Measurements from ENCODE around the gene CREB3. TPM values are rescaled to one million over a fixed set of nuclear protein-coding genes. Genes with fewer than 3 reads are reported as not detected.

Gene CREB3
- total and polyA plus RNA-seq, 9 of the 15 experiments (the other 6 are each of a cell fraction or from before 2014, with no cell fraction given): 5.7 to 18.3 (median 14.9) TPM

GRCh38 chr9:35706951-35707350, 25.5 kb upstream of the CREB3 start:
- BruUV-seq (replicated peaks): no TSS peak
- Histone ChIP-seq H3K9ac (ENCODE audit: insufficient read depth in 1 of 2, low read depth in 2 of 2, low read length in 2 of 2) (no peak overlapping the region), H3K27me3 (ENCODE audit: control insufficient read depth in 2 of 2, insufficient read depth in 2 of 2, low read length in 2 of 2) (no peaks in the 10 kb centered on the region), H3K27ac (ENCODE audit: extremely low read depth, low read depth, low read length) (no peak overlapping the region), H4K20me1 (replicated peaks; ENCODE audit: control insufficient read depth, insufficient read depth, low read length) (no peaks in the 10 kb centered on the region), H3K9me1 (ENCODE audit: control insufficient read depth, insufficient read depth, low read length) (peaks cover 3% of the 10 kb centered on the region), H3K4me2 (ENCODE audit: insufficient read depth, low read length) (no peak overlapping the region), H3K9me3 (replicated peaks; ENCODE audit: control insufficient read depth, insufficient read depth, low read depth, low read length) (no peaks in the 10 kb centered on the region), H2AFZ (ENCODE audit: low read depth, low read length) (no peak overlapping the region), H3K36me3 (ENCODE audit: control insufficient read depth, insufficient read depth, low read length) (peaks cover 92% of the 10 kb centered on the region), H3K79me2 (ENCODE audit: control insufficient read depth, insufficient read depth, low read length) (no peaks in the 10 kb centered on the region), H3K4me3 (no peak overlapping the region), H3K4me1 (replicated peaks in 1 of 2; ENCODE audit: control insufficient read depth in 2 of 2, insufficient read depth in 2 of 2, low read length in 2 of 2) (no peaks in the 10 kb centered on the region)
- ChIA-PET POLR2A (interaction anchor here (1.3 to 1.8 kb wide), 4 partner anchors 10 to 15 kb away, joined by 3 to 8 read pairs (median 4); no protein-coding TSS in a partner anchor), CTCF (ENCODE audit: low intra/inter-chr PET ratio) (no interaction called here)
- in situ Hi-C loops (cut with MboI) (no loop called here), intact Hi-C loops (cut with micrococcal nuclease) (no loop called here)
- DNase-seq (ENCODE audit: extremely low read depth in 1 of 4, low spot score in 3 of 4): no peak
- FAIRE-seq: no peak
- 96% methylated on average over 9 of the region's 10 CpGs for WGBS (ENCODE audit: insufficient coverage, low coverage, missing lambda C conversion rate)
- no peak for ATAC-seq
- TF ChIP-seq ZFP30 (CRISPR knock-in tag; IDR thresholded peaks at IDR 0.05; ENCODE audit: borderline replicate concordance): no peak
- no peak for TF ChIP-seq CTBP1 (IDR thresholded peaks at IDR 0.05; ENCODE audit: borderline replicate concordance)
- TF ChIP-seq HNRNPL (IDR thresholded peaks at IDR 0.05; ENCODE audit: low read depth, low read length): no peak
- no peak for TF ChIP-seq HMG20B (CRISPR knock-in tag; IDR thresholded peaks at IDR 0.05)
- no peak for TF ChIP-seq KAT8 (IDR thresholded peaks at IDR 0.05; ENCODE audit: low read depth)
- no peak for TF ChIP-seq SETDB1 (IDR thresholded peaks at IDR 0.05; ENCODE audit: low read length)
- no peak for TF ChIP-seq BRCA1 (IDR thresholded peaks at IDR 0.05)
- TF ChIP-seq BRCA1 (CRISPR knock-in tag; IDR thresholded peaks at IDR 0.05): no peak
- TF ChIP-seq AFF4 (CRISPR knock-in tag; IDR thresholded peaks at IDR 0.05): no peak
- TF ChIP-seq POLR3G (IDR thresholded peaks at IDR 0.05; ENCODE audit: extremely low read depth, insufficient read length, insufficient replicate concordance): no peak
- no peak for TF ChIP-seq SMARCA4 (IDR thresholded peaks at IDR 0.05)
- TF ChIP-seq FOXK2 (conservative IDR thresholded peaks at IDR 0.05 in 1 of 2, IDR thresholded peaks at IDR 0.05 in 1 of 2; ENCODE audit: low read depth in 2 of 2): no peak
- no peak for TF ChIP-seq PREB (CRISPR knock-in tag; IDR thresholded peaks at IDR 0.05)
- TF ChIP-seq POU5F1 (IDR thresholded peaks at IDR 0.05; ENCODE audit: borderline replicate concordance, low read depth, low read length, partially characterized antibody): no peak
- no peak for TF ChIP-seq C11orf30 (IDR thresholded peaks at IDR 0.05; ENCODE audit: low read depth)
- TF ChIP-seq SP2 (IDR thresholded peaks at IDR 0.05; ENCODE audit: extremely low read depth, low read depth, low read length, poor library complexity, severe bottlenecking): no peak
- TF ChIP-seq USF1 (CRISPR knock-in tag; IDR thresholded peaks at IDR 0.05): no peak
- no peak for TF ChIP-seq MAFF (IDR thresholded peaks at IDR 0.05; ENCODE audit: low read length)
- TF ChIP-seq CAMTA2 (CRISPR knock-in tag; conservative IDR thresholded peaks at IDR 0.05): no peak
